B cell (primary cell): ENCODE results near the gene MBNL1. TPM values are rescaled to one million over a fixed set of nuclear protein-coding genes. Genes with fewer than 3 reads are reported as not detected.

ENCODE experiments used
- ATAC-seq: fragments of 200-7000 bp; cut with Tn5 transposase; one replicate; pipeline ENCODE4 v1.10.0; 2021; ENCODE audit warnings: low read depth, mild to moderate bottlenecking, moderate number of reproducible peaks, moderate library complexity
- CTCF ChIA-PET: fragments of 350-600 bp; sonication (Branson Sonifier 250); formaldehyde crosslinking; loops from one replicate; lab custom pipeline; 2021; ENCODE audit warnings: antibody characterized with exemption, inconsistent platforms; lab: Charles Lee
- POLR2A ChIA-PET: fragments of 350-600 bp; sonication (Branson Sonifier 250); formaldehyde crosslinking; loops from one replicate; lab custom pipeline; 2021; ENCODE audit warnings: antibody characterized with exemption; lab: Charles Lee
- DNase-seq: peaks from one replicate; pipeline ENCODE4 v3.0.0; 2013
- H2AFZ ChIP-seq: 2 replicates; pipeline ENCODE4 v1.6.1; 2012; ENCODE audit warnings: mild to moderate bottlenecking, low read depth, low read length; ENCODE audit not compliant: insufficient read depth, poor library complexity, severe bottlenecking
- H3K27ac ChIP-seq, 2 donors: 1 replicate in 1 of 2; 2 replicates in 1 of 2; pipeline ENCODE4 v1.5.1; 2012 to 2013; ENCODE audit warnings: low read length in 2 of 2, mild to moderate bottlenecking in 2 of 2, moderate library complexity in 1 of 2
- H3K27me3 ChIP-seq, 4 experiments: fragments of 200-600 bp in 1 of 4; sonication (generic) in 1 of 4; replicated peaks in 1 of 4; 1 replicate in 2 of 4; 2 replicates in 2 of 4; pipeline versions ENCODE4 v1.6.1 to v1.7.0; 2013 to 2016; ENCODE audit warnings: low read length in 3 of 4, mild to moderate bottlenecking in 2 of 4, mixed read lengths in 1 of 4, moderate library complexity in 1 of 4; ENCODE audit not compliant: insufficient read depth in 4 of 4, control insufficient read depth in 3 of 4; ENCODE audit errors: control extremely low read depth in 1 of 4
- H3K36me3 ChIP-seq, 2 experiments: replicated peaks in 1 of 2; 1 replicate in 1 of 2; 2 replicates in 1 of 2; pipeline versions ENCODE4 v1.6.1 to v1.7.1; 2013; ENCODE audit warnings: low read length in 1 of 2; ENCODE audit not compliant: insufficient read depth in 2 of 2, control insufficient read depth in 1 of 2; ENCODE audit errors: control extremely low read depth in 1 of 2, extremely low read depth in 1 of 2
- H3K4me1 ChIP-seq, 2 donors: fragments of 200-600 bp in 1 of 2; sonication (generic) in 1 of 2; 1 replicate in 1 of 2; 2 replicates in 1 of 2; pipeline versions ENCODE4 v1.5.1 to v1.6.1; 2013 to 2017; ENCODE audit warnings: low read length in 2 of 2; ENCODE audit not compliant: control insufficient read depth in 2 of 2, insufficient read depth in 2 of 2
- H3K4me2 ChIP-seq: replicated peaks from 2 replicates; pipeline ENCODE3; 2012; ENCODE audit warnings: mild to moderate bottlenecking, low read depth, low read length; ENCODE audit not compliant: poor library complexity, severe bottlenecking
- H3K4me3 ChIP-seq, 5 experiments: fragments of 200-600 bp in 1 of 5; sonication (generic) in 1 of 5; 1 replicate in 3 of 5; 2 replicates in 2 of 5; pipeline versions ENCODE4 v1.5.1 to v1.7.0; 2011 to 2016; ENCODE audit warnings: low read length in 4 of 5, mild to moderate bottlenecking in 4 of 5, low read depth in 2 of 5, control low read depth in 1 of 5, moderate library complexity in 1 of 5; ENCODE audit not compliant: insufficient read depth in 1 of 5; ENCODE audit errors: control extremely low read depth in 1 of 5, extremely low read depth in 1 of 5
- H3K79me2 ChIP-seq: fragments of 200-600 bp; sonication (generic); one replicate; pipeline ENCODE4 v1.6.0; 2016; ENCODE audit warnings: low read length; ENCODE audit not compliant: control insufficient read depth, insufficient read depth
- H3K9ac ChIP-seq: fragments of 200-600 bp; sonication (generic); 2 replicates; pipeline ENCODE4 v1.6.1; 2017; ENCODE audit warnings: mild to moderate bottlenecking, low read length, moderate library complexity
- H3K9me3 ChIP-seq, 3 donors: one replicate each; pipeline versions ENCODE4 v1.6.1 to v1.7.1; 2013; ENCODE audit warnings: low read length in 2 of 3; ENCODE audit not compliant: control insufficient read depth in 2 of 3, insufficient read depth in 1 of 3; ENCODE audit errors: control extremely low read depth in 1 of 3
- H4K20me1 ChIP-seq: 2 replicates; pipeline ENCODE4 v1.6.0; 2012; ENCODE audit warnings: mild to moderate bottlenecking, low read length; ENCODE audit not compliant: insufficient read depth, control insufficient read depth, poor library complexity, severe bottlenecking
- H3K27ac Mint-ChIP-seq: one replicate; pipeline ENCODE4 v1.8.0; 2021; ENCODE audit warnings: mixed read lengths
- H3K27me3 Mint-ChIP-seq: one replicate; pipeline ENCODE4 v1.8.0; 2021; ENCODE audit warnings: mixed read lengths
- H3K4me1 Mint-ChIP-seq: one replicate; pipeline ENCODE4 v1.8.0; 2021; ENCODE audit warnings: mixed read lengths
- H3K4me3 Mint-ChIP-seq: one replicate; pipeline ENCODE4 v1.8.0; 2021; ENCODE audit warnings: mixed read lengths
- H3K9me3 Mint-ChIP-seq: one replicate; pipeline ENCODE4 v1.8.0; 2022; ENCODE audit warnings: mixed read lengths; ENCODE audit not compliant: insufficient read depth
- EZH2 ChIP-seq: IDR thresholded peaks from 2 replicates; pipeline ENCODE4 v1.6.1; 2012; ENCODE audit warnings: borderline replicate concordance, low read depth, mild to moderate bottlenecking, moderate library complexity, low read length; ENCODE audit not compliant: insufficient read depth, poor library complexity, severe bottlenecking
- WGBS: methylation state at CpG from one replicate; pipeline ENCODE4 v1.1.5; 2013; ENCODE audit warnings: missing lambda C conversion rate; ENCODE audit not compliant: insufficient coverage; 5-methylcytosine and 5-hydroxymethylcytosine counted together
- intact Hi-C: fragments of 100-400 bp; cut with micrococcal nuclease; formaldehyde crosslinking; loops from one replicate; pipeline ENCODE4 v1.10.0; 2022
- polyA plus RNA-seq: library from polyadenylated mRNA; depleted of rRNA; stranded (reverse); fragments of >200 nt; gene quantifications from 2 replicates; pipeline ENCODE4 v1.2.3, GENCODE V29; 2012
- total RNA-seq, 2 donors: library from RNA; stranded (reverse); fragments of 120-200 nt in 1 of 2; gene quantifications; 1 replicate in 1 of 2; 2 replicates in 1 of 2; pipeline versions ENCODE4 v1.2.3 to v1.2.4, GENCODE V29; 2013 to 2022
- TF ChIP-seq, protein P1 (sequence below): fragments of 200-600 bp; IDR thresholded peaks from one replicate; pipeline ENCODE4 v1.8.0; 2022; ENCODE audit warnings: antibody characterized with exemption, mild to moderate bottlenecking

Gene MBNL1
- total and polyA plus RNA-seq, 2 donors (not counting 1 experiment from before 2014, with no cell fraction given) = 195 to 505 TPM

DNA sequence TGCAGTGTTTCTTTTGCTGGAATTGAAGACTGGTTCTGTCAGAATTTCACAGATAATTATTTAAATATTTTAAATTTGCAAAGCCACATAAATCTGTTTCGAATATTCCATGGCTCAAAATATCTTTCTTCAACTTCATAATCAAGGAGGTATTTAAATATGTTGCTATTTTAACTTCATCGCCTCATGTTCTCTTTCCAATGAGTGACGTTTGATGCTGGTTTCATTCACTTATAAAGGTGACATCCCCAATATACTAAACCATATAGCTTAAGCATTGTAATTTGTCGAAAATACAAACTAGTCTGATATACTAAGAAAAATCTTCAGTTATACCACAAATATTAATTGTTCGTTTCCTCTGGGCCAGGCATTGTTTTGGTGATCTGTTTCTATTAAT lies 22.5 kb downstream of the MBNL1 start:
- Mint-ChIP-seq H3K4me3 (peak overlapping the region; percentile 14), H3K4me1 (peaks cover 72% of the 10 kb centered on the region), H3K9me3 (no peaks in the 10 kb centered on the region), H3K27me3 (no peaks in the 10 kb centered on the region), H3K27ac (peak overlapping the region; percentile 66)
- TF ChIP-seq, protein P1, sequence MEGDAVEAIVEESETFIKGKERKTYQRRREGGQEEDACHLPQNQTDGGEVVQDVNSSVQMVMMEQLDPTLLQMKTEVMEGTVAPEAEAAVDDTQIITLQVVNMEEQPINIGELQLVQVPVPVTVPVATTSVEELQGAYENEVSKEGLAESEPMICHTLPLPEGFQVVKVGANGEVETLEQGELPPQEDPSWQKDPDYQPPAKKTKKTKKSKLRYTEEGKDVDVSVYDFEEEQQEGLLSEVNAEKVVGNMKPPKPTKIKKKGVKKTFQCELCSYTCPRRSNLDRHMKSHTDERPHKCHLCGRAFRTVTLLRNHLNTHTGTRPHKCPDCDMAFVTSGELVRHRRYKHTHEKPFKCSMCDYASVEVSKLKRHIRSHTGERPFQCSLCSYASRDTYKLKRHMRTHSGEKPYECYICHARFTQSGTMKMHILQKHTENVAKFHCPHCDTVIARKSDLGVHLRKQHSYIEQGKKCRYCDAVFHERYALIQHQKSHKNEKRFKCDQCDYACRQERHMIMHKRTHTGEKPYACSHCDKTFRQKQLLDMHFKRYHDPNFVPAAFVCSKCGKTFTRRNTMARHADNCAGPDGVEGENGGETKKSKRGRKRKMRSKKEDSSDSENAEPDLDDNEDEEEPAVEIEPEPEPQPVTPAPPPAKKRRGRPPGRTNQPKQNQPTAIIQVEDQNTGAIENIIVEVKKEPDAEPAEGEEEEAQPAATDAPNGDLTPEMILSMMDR = no peak
- Histone ChIP-seq H2AFZ (no peak overlapping the region), H3K27ac (peak overlapping the region in 1 of 2 donors; percentile 74), H3K4me3 (no peak overlapping the region), H3K4me2 (peak overlapping the region; percentile 49), H3K9me3 (no peaks in the 10 kb centered on the region), H3K9ac (peak overlapping the region; percentile 14), H3K4me1 (peaks cover 54 to 76% of the 10 kb centered on the region in 2 donors), H4K20me1 (peaks cover 41% of the 10 kb centered on the region), H3K36me3 (no peaks in the 10 kb centered on the region), H3K27me3 (no peaks in the 10 kb centered on the region), H3K79me2 (peaks cover 98% of the 10 kb centered on the region)
- ChIA-PET CTCF (interaction anchor here (0.8 to 2.5 kb wide), 7 partner anchors 9 to 158 kb away, joined by 3 to 10 read pairs (median 4); no protein-coding TSS in a partner anchor), POLR2A (interaction anchor here (0.7 to 1.2 kb wide), 2 partner anchors 22 to 37 kb away, joined by 3 to 4 read pairs; partner anchors contain the start of gene MBNL1)
- intact Hi-C loops = loop anchor here (10.0 kb wide), 1 partner anchor 216 kb away; no protein-coding TSS in a partner anchor
- ATAC-seq (no peak), DNase-seq (no peak)
- WGBS = no CpG with 5 or more reads among the region's 5 CpGs

DNA sequence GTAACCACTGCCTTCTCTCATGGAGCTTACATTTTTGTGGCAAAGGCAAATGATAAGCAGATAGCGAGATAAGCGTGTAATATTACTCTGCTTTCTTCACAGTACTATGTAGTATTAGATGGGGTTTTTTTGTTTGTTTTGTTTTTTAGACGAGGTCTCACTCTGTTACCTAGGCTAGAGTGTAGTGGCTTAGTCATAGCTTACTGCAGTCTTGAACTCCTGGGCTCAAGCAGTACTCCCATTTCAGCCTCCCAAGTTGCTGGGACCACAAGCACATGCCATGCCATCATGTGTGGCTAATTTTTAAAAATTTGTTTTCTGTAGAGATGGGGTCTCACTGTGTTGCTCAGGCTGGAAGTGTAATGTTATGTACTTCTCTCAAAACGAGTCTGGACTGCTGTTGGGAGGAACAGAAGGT lies 22.9 kb downstream of the MBNL1 start:
- ATAC-seq (peak; percentile 21), DNase-seq (no peak)
- intact Hi-C loops = loop anchor here (10.0 kb wide), 1 partner anchor 217 kb away; no protein-coding TSS in a partner anchor
- Histone ChIP-seq H3K4me1 (peaks cover 56 to 79% of the 10 kb centered on the region in 2 donors), H4K20me1 (peaks cover 41% of the 10 kb centered on the region), H3K27me3 (no peaks in the 10 kb centered on the region), H3K4me3 (peak overlapping the region in 1 of 5 experiments; percentile 1), H2AFZ (no peak overlapping the region), H3K4me2 (peak overlapping the region; percentile 49), H3K36me3 (no peaks in the 10 kb centered on the region), H3K9me3 (no peaks in the 10 kb centered on the region), H3K27ac (peak overlapping the region in 1 of 2 donors; percentile 74), H3K79me2 (peaks cover 100% of the 10 kb centered on the region), H3K9ac (peak overlapping the region; percentile 14)
- TF ChIP-seq EZH2 = no peak
- TF ChIP-seq, protein P1 = no peak
- no peaks in the 10 kb centered on the region for H3K9me3 Mint-ChIP-seq
- peak overlapping the region; percentile 66 for H3K27ac Mint-ChIP-seq
- no peaks in the 10 kb centered on the region for H3K27me3 Mint-ChIP-seq
- H3K4me1 Mint-ChIP-seq = peaks cover 75% of the 10 kb centered on the region
- peak overlapping the region; percentile 14 for H3K4me3 Mint-ChIP-seq
- ChIA-PET POLR2A (interaction anchor here (0.6 to 1.2 kb wide), 3 partner anchors 20 to 37 kb away, joined by 3 to 4 read pairs (median 4); partner anchors contain the start of gene MBNL1), CTCF (interaction anchor here (0.8 to 2.5 kb wide), 7 partner anchors 10 to 157 kb away, joined by 3 to 10 read pairs (median 4); no protein-coding TSS in a partner anchor)
- 17% methylated on average over 1 of the region's 4 CpGs for WGBS
